ENCODE data around the gene TMPRSS12. TPM values are rescaled to one million over a fixed set of nuclear protein-coding genes. Genes with fewer than 3 reads are reported as not detected.
"Not testable (repeated sequence)": the region's sequence is repeated elsewhere in the genome, so short reads cannot be mapped to it uniquely, and the experiment has no call there.

Gene TMPRSS12
- total RNA-seq, 1 donor from 2014 or later = not detected

DNA sequence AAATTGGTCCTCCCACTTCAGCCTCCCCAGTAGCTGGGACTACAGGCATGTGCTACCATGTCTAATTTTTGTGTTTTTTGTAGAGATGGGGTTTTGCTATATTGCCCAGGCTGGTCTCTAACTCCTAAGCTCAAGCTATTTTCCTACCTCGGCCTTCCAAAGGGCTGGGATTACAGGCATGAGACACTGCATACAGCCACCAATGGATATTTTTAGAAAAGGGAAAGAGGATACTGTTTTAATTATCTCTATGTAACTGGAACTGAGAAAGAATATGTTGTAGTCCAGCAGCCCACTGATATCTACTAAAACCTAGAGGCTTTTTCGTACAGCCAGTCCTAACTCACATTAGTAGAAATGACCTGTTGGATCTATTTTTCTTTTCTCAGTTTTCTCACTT is 6.2 kb downstream of the TMPRSS12 start:
- Histone ChIP-seq H3K27me3 (ENCODE audit: control insufficient read depth, insufficient read depth, low read length) (peaks cover 2% of the 10 kb centered on the region), H3K4me3 (ENCODE audit: low read depth, low read length) (no peak overlapping the region), H3K36me3 (ENCODE audit: control insufficient read depth, insufficient read depth, low read length) (no peaks in the 10 kb centered on the region)
- TF ChIP-seq, protein P1, sequence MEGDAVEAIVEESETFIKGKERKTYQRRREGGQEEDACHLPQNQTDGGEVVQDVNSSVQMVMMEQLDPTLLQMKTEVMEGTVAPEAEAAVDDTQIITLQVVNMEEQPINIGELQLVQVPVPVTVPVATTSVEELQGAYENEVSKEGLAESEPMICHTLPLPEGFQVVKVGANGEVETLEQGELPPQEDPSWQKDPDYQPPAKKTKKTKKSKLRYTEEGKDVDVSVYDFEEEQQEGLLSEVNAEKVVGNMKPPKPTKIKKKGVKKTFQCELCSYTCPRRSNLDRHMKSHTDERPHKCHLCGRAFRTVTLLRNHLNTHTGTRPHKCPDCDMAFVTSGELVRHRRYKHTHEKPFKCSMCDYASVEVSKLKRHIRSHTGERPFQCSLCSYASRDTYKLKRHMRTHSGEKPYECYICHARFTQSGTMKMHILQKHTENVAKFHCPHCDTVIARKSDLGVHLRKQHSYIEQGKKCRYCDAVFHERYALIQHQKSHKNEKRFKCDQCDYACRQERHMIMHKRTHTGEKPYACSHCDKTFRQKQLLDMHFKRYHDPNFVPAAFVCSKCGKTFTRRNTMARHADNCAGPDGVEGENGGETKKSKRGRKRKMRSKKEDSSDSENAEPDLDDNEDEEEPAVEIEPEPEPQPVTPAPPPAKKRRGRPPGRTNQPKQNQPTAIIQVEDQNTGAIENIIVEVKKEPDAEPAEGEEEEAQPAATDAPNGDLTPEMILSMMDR (IDR thresholded peaks at IDR 0.05; ENCODE audit: insufficient read depth, low read length, severe bottlenecking) = no peak
- FAIRE-seq (no peak), DNase-seq (ENCODE audit: low read depth) (no peak)

DNA sequence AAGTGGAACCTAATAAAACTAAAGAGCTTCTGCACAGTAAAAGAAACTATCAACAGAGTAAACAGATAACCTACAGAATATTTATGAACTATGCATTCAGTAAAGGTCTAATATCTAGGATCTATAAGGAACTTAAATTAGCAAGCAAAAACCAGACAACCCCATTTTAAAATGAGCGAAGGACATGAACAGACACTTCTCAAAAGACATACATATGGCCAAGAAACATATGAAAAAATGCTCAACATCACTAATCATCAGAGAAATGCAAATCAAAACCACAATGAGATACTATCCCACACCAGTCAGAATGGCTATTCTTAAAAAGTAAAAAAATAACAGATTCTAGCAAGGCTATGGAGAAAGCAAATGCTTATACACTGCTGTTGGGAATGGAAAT is 12.5 kb downstream of the TMPRSS12 start:
- not testable (repeated sequence) for H3K4me3 ChIP-seq (ENCODE audit: low read depth, low read length); H3K27me3 ChIP-seq (ENCODE audit: control insufficient read depth, insufficient read depth, low read length); H3K36me3 ChIP-seq (ENCODE audit: control insufficient read depth, insufficient read depth, low read length); FAIRE-seq; DNase-seq (ENCODE audit: low read depth)

DNA sequence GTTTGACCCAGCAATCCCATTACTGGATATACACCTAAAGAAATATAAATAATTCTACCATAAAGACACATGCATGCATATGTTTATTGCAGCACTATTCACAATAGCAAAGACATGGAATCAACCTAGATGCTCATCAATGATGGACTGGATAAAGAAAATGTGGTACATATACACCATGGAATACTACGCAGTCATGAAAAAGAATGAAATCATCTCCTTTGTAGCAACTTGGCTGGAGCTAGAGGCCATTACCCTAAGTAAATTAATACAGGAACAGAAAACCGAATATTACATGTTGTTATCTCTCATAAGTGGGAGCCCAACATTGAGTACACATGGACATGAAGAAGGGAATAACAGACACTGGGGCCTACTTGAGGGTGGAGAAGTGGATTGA is 13.0 kb downstream of the TMPRSS12 start:
- not testable (repeated sequence) for H3K36me3 ChIP-seq (ENCODE audit: control insufficient read depth, insufficient read depth, low read length); DNase-seq (ENCODE audit: low read depth); FAIRE-seq; H3K27me3 ChIP-seq (ENCODE audit: control insufficient read depth, insufficient read depth, low read length); H3K4me3 ChIP-seq (ENCODE audit: low read depth, low read length)

DNA sequence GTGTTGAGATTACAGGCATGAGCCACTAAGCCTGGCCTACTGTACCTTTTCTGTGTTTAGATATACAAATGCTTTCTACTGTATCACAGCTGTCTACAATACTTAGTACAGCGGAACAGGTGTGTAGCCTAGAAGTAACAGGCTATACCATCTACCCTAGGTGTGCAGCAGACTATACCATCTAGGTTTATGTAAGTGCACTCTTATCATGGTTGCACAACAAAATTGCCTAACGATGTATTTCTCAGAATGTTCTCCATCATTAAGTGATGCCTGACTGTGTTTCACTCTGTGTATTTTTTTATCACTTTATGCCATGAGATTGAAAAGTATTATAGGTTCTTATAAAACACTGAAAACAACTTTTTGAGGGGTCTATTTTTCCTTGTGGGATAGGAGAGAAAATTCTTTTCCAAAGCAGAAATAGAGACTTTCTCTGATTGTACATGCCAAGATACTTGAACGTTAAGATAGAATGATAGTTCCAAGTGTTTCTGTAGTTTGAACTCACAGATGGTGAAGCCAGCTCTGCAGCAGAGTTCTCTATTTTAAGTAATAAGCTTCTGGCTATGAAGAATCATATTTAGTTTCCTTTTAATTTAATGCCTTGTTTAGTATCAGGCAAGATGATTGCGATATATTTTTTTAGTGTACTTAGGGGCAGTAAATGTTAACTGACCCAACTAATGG is 17.0 kb downstream of the TMPRSS12 start:
- no peaks in the 10 kb centered on the region for H3K27me3 ChIP-seq (ENCODE audit: control insufficient read depth, insufficient read depth, low read length)
- DNase-seq (ENCODE audit: low read depth) = no peak
- no peaks in the 10 kb centered on the region for H3K36me3 ChIP-seq (ENCODE audit: control insufficient read depth, insufficient read depth, low read length)
- TF ChIP-seq, protein P1 (IDR thresholded peaks at IDR 0.05; ENCODE audit: insufficient read depth, low read length, severe bottlenecking) = no peak
- no peak for FAIRE-seq
- H3K4me3 ChIP-seq (ENCODE audit: low read depth, low read length) = no peak overlapping the region

DNA sequence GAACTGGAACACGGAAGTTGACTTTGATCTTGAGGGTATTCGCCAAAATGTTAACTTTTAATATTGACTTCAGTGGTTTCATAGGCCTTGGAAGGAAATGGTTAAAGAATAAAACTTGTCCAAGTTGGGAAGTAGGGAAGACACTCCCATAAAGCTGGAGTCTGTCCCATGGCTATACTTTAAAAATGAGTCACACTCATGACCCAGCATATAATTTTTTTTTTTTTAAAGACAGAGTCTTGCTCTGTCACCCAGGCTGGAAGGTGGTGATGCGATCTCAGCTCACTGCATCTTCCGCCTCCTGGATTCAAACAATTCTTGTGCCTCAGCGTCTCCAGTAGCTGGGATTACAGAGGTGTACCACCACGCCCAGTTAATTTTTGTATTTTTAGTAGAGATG is 19.6 kb downstream of the TMPRSS12 start:
- H3K36me3 ChIP-seq (ENCODE audit: control insufficient read depth, insufficient read depth, low read length) = no peaks in the 10 kb centered on the region
- H3K4me3 ChIP-seq (ENCODE audit: low read depth, low read length) = no peak overlapping the region
- TF ChIP-seq, protein P1 (IDR thresholded peaks at IDR 0.05; ENCODE audit: insufficient read depth, low read length, severe bottlenecking) = no peak
- no peaks in the 10 kb centered on the region for H3K27me3 ChIP-seq (ENCODE audit: control insufficient read depth, insufficient read depth, low read length)
- DNase-seq (ENCODE audit: low read depth) (peak; percentile 73), FAIRE-seq (no peak)

DNA sequence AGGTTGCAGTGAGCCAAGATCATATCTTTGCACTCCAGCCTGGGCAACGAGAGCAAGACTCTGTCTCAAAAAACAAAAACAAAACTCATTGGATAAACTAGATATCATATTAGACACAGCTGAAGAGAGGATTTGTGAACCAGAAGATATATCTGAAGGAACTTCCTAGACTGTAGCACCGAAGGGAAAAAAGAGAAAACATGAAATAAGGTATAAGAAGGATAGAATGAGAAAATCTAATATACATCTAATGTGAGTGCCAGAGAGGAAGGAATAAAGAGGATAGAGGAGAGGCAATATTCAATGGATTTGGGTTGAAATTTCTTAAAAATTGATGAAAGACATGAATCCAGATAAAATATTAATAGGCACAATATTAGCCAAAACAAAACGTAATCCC is 22.5 kb downstream of the TMPRSS12 start:
- FAIRE-seq = no peak
- DNase-seq (ENCODE audit: low read depth) = no peak
- TF ChIP-seq, protein P1 (IDR thresholded peaks at IDR 0.05; ENCODE audit: insufficient read depth, low read length, severe bottlenecking) = no peak
- H3K27me3 ChIP-seq (ENCODE audit: control insufficient read depth, insufficient read depth, low read length) = no peaks in the 10 kb centered on the region
- H3K4me3 ChIP-seq (ENCODE audit: low read depth, low read length) = no peak overlapping the region
- no peaks in the 10 kb centered on the region for H3K36me3 ChIP-seq (ENCODE audit: control insufficient read depth, insufficient read depth, low read length)

DNA sequence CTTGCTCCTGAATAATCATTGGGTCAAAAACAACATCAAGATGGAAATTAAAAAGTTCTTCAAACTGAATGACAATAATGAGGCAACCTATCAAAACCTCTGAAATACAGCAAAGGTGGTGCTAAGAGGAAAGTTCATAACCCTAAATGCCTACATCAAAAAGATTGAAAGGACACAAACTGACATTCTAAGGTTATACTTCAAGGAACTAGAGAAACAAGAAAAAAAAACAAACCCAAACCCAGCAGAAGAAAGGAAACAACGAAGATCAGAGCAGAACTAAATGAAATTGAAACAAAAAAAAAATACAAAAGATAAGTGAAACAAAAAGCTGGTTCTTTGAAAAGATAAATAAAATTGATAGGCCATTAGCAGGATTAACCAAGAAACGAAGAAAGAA is 26.2 kb downstream of the TMPRSS12 start:
- not testable (repeated sequence) for DNase-seq (ENCODE audit: low read depth); FAIRE-seq

More for the DNA sequence above, 26.2 kb downstream of the TMPRSS12 start:
- H3K36me3 ChIP-seq (ENCODE audit: control insufficient read depth, insufficient read depth, low read length); H3K27me3 ChIP-seq (ENCODE audit: control insufficient read depth, insufficient read depth, low read length); H3K4me3 ChIP-seq (ENCODE audit: low read depth, low read length): not testable (repeated sequence)
